HL-60 (cell line): Measurements from ENCODE around the gene CBLB.

ENCODE experiments used
- DNase-seq, 2 experiments: peaks; one replicate each; pipeline ENCODE4 v3.0.0-alpha.2; 2010 to 2020; ENCODE audit warnings: low read depth in 1 of 2, low spot score in 1 of 2
- H3K27ac ChIP-seq: fragments of 250-450 bp; sonication (Bioruptor Pico); replicated peaks from 2 replicates; pipeline ENCODE4 v1.5.1; 2020; ENCODE audit warnings: mild to moderate bottlenecking, moderate library complexity
- H3K27me3 ChIP-seq: fragments of 250-450 bp; sonication (Bioruptor Pico); 2 replicates; pipeline ENCODE4 v1.5.1; 2021; ENCODE audit warnings: mild to moderate bottlenecking, moderate library complexity; ENCODE audit not compliant: insufficient read depth, poor library complexity, severe bottlenecking
- H3K4me3 ChIP-seq: replicated peaks from 2 replicates; pipeline ENCODE4 v1.5.1; 2011; ENCODE audit warnings: mild to moderate bottlenecking, control low read depth, low read length; ENCODE audit not compliant: insufficient read depth
- GABPA ChIP-seq: IDR thresholded peaks from 2 replicates; pipeline ENCODE4 v1.6.1; 2012; ENCODE audit warnings: low read depth
- POLR2AphosphoS5 ChIP-seq: IDR thresholded peaks from 2 replicates; pipeline ENCODE4 v1.6.1; 2012; ENCODE audit warnings: low read depth
- SPI1 ChIP-seq: IDR thresholded peaks from 2 replicates; pipeline ENCODE4 v1.6.1; 2012; ENCODE audit warnings: low read depth, mild to moderate bottlenecking, borderline replicate concordance
- TF ChIP-seq, protein P1 (sequence below): IDR thresholded peaks from one replicate; pipeline ENCODE4 v1.5.1; 2011; ENCODE audit warnings: low read length, control low read depth, inconsistent platforms; ENCODE audit not compliant: insufficient read depth
- TF ChIP-seq, protein P2 (sequence below): IDR thresholded peaks from 2 replicates; pipeline ENCODE4 v1.6.1; 2012; ENCODE audit warnings: low read depth; ENCODE audit not compliant: insufficient replicate concordance

CBLB gene

DNA sequence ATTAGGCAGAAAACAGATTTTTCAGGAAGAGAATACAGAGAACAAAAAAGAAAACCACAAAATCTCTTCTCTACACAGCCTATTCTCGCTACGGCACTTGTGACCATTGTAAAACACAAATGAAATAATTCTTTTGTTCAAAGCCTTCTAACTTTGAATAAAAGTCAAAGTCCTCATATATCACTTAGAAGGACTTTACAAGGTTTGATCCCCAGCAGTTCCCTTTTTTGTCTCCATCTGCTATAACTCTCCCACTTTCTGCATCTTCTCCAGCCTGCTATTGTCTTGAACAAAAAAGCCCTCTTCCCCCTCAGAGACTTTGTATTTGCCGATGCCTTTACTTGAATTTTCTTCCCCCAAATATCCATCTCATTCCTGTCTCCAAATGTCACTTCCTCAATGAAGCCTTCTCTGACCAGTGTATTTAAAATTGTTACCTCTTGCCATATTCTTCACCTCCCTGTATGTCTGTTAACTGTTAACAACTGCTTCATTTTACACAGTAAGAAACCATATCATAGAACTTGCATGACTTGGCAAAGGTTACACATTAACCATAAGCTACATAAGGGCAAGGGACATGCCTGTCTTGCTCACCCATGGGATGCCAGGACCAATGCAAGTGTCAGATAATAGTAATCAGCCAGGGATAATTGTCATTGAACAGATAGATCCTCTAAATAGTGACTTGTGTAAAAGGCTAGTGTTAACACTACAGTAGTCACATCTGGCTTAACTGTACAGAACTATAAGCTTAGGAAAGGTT, 122.4 kb downstream of the CBLB start:
- no peak overlapping the region for H3K27ac ChIP-seq
- peak; percentile 69 for TF ChIP-seq SPI1
- no peak for TF ChIP-seq GABPA
- no peaks in the 10 kb centered on the region for H3K27me3 ChIP-seq
- no peak overlapping the region for H3K4me3 ChIP-seq
- no peak for DNase-seq

DNA sequence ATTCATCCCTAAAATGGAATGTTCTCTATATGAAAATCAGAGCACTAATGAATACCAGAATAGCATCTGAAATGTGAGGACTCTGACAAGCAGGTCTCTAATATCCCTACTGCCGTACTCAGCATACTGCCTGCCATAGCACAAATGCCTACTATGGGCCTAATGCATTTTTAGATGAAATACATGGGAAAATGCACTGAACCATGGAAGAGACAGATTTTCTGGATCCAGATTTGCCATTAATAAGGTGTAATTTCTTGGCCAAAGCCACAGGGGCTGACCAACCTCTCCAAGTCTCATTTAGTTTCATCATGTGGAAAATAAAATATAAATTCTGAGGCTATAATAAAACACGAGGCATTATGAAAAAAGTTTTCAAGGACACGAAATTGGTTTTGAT, 123.8 kb downstream of the CBLB start:
- H3K27ac ChIP-seq: no peak overlapping the region
- no peak for DNase-seq
- TF ChIP-seq SPI1 (no peak), GABPA (no peak), POLR2AphosphoS5 (no peak)
- TF ChIP-seq, protein P1, sequence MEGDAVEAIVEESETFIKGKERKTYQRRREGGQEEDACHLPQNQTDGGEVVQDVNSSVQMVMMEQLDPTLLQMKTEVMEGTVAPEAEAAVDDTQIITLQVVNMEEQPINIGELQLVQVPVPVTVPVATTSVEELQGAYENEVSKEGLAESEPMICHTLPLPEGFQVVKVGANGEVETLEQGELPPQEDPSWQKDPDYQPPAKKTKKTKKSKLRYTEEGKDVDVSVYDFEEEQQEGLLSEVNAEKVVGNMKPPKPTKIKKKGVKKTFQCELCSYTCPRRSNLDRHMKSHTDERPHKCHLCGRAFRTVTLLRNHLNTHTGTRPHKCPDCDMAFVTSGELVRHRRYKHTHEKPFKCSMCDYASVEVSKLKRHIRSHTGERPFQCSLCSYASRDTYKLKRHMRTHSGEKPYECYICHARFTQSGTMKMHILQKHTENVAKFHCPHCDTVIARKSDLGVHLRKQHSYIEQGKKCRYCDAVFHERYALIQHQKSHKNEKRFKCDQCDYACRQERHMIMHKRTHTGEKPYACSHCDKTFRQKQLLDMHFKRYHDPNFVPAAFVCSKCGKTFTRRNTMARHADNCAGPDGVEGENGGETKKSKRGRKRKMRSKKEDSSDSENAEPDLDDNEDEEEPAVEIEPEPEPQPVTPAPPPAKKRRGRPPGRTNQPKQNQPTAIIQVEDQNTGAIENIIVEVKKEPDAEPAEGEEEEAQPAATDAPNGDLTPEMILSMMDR: no peak
- TF ChIP-seq, protein P2, sequence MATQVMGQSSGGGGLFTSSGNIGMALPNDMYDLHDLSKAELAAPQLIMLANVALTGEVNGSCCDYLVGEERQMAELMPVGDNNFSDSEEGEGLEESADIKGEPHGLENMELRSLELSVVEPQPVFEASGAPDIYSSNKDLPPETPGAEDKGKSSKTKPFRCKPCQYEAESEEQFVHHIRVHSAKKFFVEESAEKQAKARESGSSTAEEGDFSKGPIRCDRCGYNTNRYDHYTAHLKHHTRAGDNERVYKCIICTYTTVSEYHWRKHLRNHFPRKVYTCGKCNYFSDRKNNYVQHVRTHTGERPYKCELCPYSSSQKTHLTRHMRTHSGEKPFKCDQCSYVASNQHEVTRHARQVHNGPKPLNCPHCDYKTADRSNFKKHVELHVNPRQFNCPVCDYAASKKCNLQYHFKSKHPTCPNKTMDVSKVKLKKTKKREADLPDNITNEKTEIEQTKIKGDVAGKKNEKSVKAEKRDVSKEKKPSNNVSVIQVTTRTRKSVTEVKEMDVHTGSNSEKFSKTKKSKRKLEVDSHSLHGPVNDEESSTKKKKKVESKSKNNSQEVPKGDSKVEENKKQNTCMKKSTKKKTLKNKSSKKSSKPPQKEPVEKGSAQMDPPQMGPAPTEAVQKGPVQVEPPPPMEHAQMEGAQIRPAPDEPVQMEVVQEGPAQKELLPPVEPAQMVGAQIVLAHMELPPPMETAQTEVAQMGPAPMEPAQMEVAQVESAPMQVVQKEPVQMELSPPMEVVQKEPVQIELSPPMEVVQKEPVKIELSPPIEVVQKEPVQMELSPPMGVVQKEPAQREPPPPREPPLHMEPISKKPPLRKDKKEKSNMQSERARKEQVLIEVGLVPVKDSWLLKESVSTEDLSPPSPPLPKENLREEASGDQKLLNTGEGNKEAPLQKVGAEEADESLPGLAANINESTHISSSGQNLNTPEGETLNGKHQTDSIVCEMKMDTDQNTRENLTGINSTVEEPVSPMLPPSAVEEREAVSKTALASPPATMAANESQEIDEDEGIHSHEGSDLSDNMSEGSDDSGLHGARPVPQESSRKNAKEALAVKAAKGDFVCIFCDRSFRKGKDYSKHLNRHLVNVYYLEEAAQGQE: no peak

DNA sequence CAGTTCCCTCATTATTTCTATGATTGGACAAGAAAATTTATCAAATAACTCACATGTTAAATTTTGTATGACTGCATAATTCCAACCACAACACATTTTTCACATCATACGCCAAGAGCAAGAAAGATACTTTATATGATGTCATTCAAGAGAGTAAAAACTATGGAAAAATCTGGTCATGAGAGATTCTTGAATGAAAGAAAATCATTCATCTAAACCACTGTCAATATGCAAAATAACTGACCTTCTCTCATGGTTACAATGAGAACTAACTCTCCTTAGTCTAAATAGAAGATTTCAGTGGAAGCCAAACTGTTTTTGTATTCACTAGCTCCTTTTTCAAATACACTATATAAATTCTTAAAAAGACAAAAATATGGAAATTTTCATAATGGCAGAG, 124.6 kb downstream of the CBLB start:
- H3K27me3 ChIP-seq: no peaks in the 10 kb centered on the region
- H3K4me3 ChIP-seq: no peak overlapping the region
- no peak for DNase-seq
- H3K27ac ChIP-seq: no peak overlapping the region
- TF ChIP-seq GABPA (no peak), SPI1 (no peak), POLR2AphosphoS5 (no peak)
- TF ChIP-seq, protein P2: no peak
- TF ChIP-seq, protein P1: no peak

More for the DNA sequence above, 123.8 kb downstream of the CBLB start:
- Histone ChIP-seq H3K4me3 (no peak overlapping the region), H3K27me3 (no peaks in the 10 kb centered on the region)

DNA sequence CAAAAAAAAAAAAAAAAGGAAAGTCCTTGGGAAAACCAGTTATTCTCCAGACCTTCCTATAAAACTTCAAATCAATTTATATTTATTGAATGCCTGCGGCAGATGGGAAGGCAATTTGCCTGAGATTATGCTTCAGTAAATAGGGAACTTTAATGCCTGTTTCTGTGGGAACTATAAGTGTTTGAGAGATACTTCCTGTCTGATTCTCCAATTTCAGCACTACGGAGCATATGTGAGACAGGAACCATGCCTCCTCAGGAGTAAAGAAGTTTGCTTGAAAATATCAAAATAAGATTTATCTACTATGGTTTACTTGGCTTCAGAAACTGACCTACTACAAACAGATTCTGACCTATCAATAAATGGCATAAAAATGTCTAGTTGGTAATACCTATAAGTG, 135.5 kb downstream of the CBLB start:
- TF ChIP-seq POLR2AphosphoS5 (no peak), SPI1 (0 out of 2 replicates have a peak, but pooled peaks have one; percentile 2)
- TF ChIP-seq, protein P1: no peak
- TF ChIP-seq, protein P2: no peak
- no peak for DNase-seq
- Histone ChIP-seq H3K27me3 (no peaks in the 10 kb centered on the region), H3K4me3 (no peak overlapping the region), H3K27ac (no peak overlapping the region)
